Activated CD4-positive, CD25-positive, alpha-beta regulatory T cell treated with anti-CD3 and anti-CD28 coated beads, Interleukin-2, amount 50 U/mL, for 24 hours (primary cell): ENCODE data around the gene SPATA31A3.
"Not testable (repeated sequence)": the region's sequence is repeated elsewhere in the genome, so short reads cannot be mapped to it uniquely, and the experiment has no call there.

Experiments used
- ATAC-seq, 2 donors: fragments of 150-1000 bp; cut with Tn5 transposase; one replicate each; pipeline ENCODE4 v1.10.0; 2021; ENCODE audit warnings: mild to moderate bottlenecking in 1 of 2, moderate library complexity in 1 of 2

Gene SPATA31A3

GRCh38 chr9:66992450-66992849 lies at the start of gene SPATA31A3:
TSS of gene SPATA31A3 (minus strand) at chr9:66992550. CDS start at chr9:66992521, 29 bp downstream.
- ATAC-seq: not testable (repeated sequence)

GRCh38 chr9:66952576-66952975 lies 39.8 kb downstream of the SPATA31A3 start:
- ATAC-seq: not testable (repeated sequence)

- ATAC-seq: not testable (repeated sequence)
Measured at GRCh38 chr9:66942400-66943155, 49.8 kb downstream of the SPATA31A3 start.

DNA sequence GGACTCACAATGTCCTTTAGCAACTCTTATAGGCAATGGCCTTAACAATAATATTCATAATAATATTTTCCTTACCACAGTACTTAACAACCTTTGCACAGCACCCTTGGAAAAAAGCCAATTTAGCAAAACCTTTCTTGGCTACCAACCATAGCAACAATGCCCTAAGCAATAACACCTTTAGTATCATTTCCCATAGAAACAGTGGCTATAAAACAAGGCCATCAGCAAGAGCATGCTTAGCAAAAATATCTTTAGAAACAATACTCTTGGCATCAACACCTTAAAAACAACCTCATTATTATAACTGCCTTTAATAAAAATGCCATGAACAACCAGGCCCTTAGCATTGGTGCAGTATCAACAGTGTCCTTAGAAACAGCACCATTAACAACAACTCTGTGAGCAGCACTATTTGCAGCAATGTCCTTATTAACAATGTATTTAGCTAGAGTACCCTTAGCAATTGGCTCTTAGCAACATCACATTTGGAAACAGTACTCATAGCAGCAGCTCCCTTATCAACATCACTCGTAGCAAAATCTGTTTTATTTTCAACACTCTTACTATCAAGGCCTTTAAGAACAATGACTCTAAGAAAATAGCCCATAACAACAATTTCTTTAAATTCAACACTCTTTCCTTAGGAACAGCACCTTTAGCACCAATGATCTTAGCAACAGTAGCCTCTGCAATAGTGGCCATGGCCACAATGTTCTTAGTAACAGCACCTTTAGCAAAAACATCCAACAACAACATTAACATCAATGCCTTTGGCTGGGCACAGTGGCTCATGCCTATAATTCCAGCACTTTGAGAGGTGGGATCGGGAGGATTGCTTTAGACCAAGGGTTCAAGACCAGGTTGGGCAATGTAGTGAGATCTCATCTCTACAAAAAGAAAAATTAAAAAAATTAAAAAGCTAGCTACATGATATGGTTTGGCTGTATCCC lies 52.2 kb downstream of the SPATA31A3 start:
- ATAC-seq: not testable (repeated sequence)

GRCh38 chr9:66938322-66938721 lies 54.0 kb downstream of the SPATA31A3 start:
- ATAC-seq: not testable (repeated sequence)

- ATAC-seq: not testable (repeated sequence)
Measured at GRCh38 chr9:66937662-66938061, 54.7 kb downstream of the SPATA31A3 start.
